Activated CD8-positive, alpha-beta memory T cell treated with anti-CD3 and anti-CD28 coated beads, Interleukin-2, amount 50 U/mL, for 48 hours (primary cell): ENCODE measurements around the gene C10orf88.
A peak's percentile ranks its signal among the peaks of the same experiment; 100 is the strongest.
"Not testable (repeated sequence)": the region's sequence is repeated elsewhere in the genome, so short reads cannot be mapped to it uniquely, and the experiment has no call there.

Source experiments
- DNase-seq: peaks from one replicate; pipeline ENCODE4 v3.0.0-alpha.2; 2020

Gene C10orf88

GRCh38 chr10:122957474-122957873, 3.4 kb upstream of the C10orf88 start:
- no peak for DNase-seq

- DNase-seq, result no peak
These were observed 1.9 kb upstream of the C10orf88 start for GRCh38 chr10:122955892-122956291.

GRCh38 chr10:122954731-122955050, 664 bp upstream of the C10orf88 start:
- DNase-seq, result no peak

GRCh38 chr10:122949296-122949695, 4.7 kb downstream of the C10orf88 start:
- no peak for DNase-seq

GRCh38 chr10:122939856-122940543, 14.0 kb downstream of the C10orf88 start:
- DNase-seq, result no peak

GRCh38 chr10:122939133-122939855, 14.7 kb downstream of the C10orf88 start:
- no peak for DNase-seq

- no peak for DNase-seq
These were observed 22.7 kb downstream of the C10orf88 start for GRCh38 chr10:122931088-122931906.

GRCh38 chr10:122930140-122930539, 23.9 kb downstream of the C10orf88 start:
- no peak for DNase-seq

- no peak for DNase-seq
These were observed 38.3 kb downstream of the C10orf88 start for GRCh38 chr10:122915700-122916099.

GRCh38 chr10:122911889-122912484, 42.0 kb downstream of the C10orf88 start:
- DNase-seq, result peak; percentile 82

- no peak for DNase-seq
These were observed 43.7 kb downstream of the C10orf88 start, which contains the start of gene FAM24A for GRCh38 chr10:122910310-122910709. Gene FAM24A (plus strand): TSS chr10:122910610. CDS start chr10:122911635, 1,025 bp downstream.

- not testable (repeated sequence) for DNase-seq
These were observed 50.2 kb downstream of the C10orf88 start for GRCh38 chr10:122903861-122904260.

GRCh38 chr10:122894261-122894944, 59.6 kb downstream of the C10orf88 start:
- no peak for DNase-seq

- DNase-seq, result no peak
These were observed 69.9 kb downstream of the C10orf88 start for GRCh38 chr10:122884166-122884565.

GRCh38 chr10:122882766-122883165, 71.3 kb downstream of the C10orf88 start:
- DNase-seq, result no peak
